ENCODE measurements around the gene PSMD11. TPM values are rescaled to one million over a fixed set of nuclear protein-coding genes. Genes with fewer than 3 reads are reported as not detected.

PSMD11 gene
- polyA plus RNA-seq, 1 donor = 128 TPM

DNA sequence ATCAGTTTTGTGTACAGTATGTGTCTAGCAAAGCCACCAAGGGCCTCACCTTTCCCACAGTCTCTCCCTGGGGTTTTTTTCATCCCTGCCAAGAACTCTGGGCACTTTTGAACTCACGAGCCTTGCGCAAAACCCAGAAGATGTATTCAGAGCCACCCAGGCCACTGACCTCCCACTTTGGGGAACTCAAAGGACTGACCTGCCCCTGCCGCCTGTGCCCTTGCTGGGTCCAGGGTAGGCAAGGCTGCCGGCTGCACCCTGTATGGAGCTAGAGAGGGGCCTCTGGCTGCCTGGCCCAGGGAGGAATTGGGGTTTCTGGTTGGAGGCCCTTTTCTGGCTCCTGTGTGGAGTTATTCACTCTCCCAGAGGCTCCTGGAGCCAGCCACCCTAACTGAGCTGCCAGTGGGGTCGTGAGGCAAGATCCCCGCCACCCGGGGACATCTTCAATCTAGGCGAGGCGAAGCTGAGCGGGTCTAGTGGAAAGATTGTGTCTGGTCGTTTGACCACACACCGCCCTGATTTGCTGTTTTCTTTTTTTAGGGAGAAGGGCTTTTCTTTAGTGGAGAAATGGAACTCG, 44.4 kb downstream of the PSMD11 start:
- no peak for DNase-seq

DNA sequence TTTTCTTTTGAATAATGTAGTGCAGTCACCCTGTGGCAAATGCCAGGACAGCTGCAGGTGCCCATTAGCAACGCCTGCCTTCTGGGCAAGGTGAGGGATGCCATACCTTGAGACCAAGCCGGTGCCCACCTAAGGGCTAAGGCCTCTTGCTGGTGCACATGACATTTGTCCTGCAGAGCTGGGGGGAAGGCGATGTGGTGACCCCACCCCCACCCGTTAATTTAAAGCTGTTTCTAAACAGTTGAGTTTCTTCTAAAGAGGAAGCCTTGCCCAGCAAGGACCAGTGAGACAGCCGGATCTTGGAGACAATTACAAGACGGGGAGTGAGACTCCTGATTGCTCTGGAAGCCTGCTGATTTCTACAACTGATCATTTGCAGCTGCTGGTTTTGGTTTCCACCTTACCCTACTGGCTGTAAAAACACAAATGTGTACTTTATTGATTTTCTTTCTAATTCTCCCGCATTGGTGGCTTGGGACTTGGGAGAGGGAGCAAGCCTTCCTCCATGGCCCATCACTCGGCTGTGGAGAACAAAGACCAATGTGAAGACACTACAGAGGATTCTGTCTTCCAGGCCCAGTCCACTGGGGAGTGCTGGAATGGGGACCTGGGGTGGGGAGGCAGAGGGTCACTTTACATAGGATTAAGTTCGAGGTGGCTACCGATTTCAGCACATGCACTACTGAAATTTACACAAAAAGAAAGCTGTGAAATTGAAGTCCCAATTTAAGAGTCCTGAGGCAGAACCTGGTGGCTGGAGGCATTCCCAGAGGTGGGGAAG, 45.2 kb downstream of the PSMD11 start:
- DNase-seq = no peak

- no peak for DNase-seq
Observed at GRCh38 chr17:32490101-32490482, 45.8 kb downstream of the PSMD11 start.

DNA sequence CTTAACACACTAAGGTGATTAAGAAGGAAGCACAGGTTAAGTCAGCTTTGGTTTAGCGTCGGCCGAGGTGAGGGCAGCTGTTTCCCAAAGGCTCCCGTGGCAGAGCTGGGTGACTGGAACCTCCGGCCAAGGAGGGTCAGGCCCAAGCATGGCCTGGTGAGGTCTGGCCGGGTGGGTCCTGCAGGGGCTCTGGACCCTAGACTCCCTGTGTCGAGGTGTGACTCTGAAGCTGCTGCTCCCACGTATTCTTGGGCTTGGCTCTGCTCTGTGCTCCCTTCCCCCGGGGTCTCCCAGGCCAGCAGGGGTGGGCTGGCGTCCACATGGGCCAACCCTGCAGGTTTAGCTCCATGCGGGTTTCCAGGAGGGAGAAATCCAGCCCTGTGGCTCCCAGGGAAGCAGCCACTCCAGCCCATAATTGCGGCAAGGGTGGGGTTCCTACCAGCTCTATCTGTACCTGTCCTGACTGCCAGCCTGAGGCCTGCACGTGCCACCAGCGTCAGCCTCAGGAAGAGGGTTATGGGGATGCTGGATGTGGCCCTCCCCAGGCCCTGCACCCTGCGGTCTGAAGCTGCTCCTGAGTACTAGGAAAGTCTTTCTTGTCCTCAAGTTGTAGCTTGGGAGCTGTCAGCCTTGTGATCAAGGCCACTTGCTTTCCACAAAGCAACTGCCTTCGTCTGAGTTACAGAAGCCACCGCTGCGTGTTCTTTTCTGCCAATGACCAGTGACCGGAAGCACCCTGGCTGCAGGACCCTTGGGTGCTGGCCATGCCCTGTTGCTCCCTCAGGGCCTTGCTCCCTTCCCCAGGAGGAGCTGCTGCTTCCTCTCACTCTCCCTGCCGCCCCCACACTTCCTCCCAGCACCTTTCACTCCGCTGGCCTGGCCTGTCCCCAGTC, 47.3 kb downstream of the PSMD11 start:
- DNase-seq = no peak

- no peak for DNase-seq
Observed at GRCh38 chr17:32492264-32492589, 47.9 kb downstream of the PSMD11 start.

DNA sequence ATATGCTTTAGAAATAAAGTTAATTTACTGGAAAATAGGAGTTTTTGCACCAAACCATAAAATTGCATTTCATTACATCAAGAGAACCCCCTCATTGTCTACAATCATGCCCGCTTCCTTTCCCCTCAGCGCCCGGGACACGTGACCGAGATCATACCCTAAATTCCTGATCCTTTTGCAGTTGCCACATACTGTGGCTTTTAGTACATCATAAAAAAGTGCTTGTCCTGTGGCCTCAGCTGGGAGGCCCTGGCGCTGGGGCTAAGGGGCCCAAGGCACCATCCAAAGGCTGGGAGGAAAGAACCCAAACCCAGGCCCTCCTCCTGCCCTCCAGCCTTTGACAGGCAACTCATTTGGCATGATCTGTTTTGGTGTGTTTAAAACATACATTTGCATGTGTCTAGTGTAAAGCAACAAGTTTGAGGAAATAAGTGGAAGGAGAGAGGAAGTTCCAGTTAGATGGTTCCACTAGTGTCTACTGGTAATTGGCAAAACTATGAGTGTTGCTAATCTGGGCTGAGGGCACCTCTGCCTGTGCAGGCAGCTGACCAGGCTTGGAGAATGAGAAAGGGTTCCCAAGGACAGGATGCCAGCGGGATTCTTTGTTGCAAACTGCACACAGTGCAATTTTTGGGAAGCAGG, 48.5 kb downstream of the PSMD11 start:
- DNase-seq = no peak

- DNase-seq = no peak
Observed at GRCh38 chr17:32493571-32493970, 49.3 kb downstream of the PSMD11 start.

DNA sequence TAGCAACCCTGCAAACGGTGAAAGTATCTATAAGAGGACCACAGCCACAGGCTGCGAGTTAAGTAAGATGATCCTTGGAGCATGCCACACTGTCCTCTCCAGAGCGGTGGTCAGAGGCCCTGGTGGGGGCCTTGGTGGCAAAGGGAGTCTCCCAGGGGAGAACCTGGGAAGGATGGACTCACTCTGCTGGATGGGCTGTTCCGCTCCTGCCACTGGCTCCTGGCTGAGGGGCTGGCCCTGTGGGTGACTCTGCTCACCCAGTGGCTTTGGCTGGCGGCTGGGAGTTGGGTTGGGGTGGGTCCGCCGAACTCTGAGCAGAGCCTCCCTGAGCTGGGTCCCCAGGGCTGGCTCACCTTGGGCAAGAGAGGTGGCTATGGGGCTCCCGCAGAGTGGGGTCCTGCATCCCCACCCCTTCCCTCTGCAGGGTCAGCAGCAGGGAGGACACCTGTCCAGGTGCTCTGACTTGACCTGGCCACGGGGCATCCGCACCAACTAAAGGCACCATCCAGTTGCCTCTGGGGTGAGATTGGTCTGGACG, 49.7 kb downstream of the PSMD11 start:
- DNase-seq = no peak

GRCh38 chr17:32494621-32495358, 50.5 kb downstream of the PSMD11 start:
- no peak for DNase-seq

DNA sequence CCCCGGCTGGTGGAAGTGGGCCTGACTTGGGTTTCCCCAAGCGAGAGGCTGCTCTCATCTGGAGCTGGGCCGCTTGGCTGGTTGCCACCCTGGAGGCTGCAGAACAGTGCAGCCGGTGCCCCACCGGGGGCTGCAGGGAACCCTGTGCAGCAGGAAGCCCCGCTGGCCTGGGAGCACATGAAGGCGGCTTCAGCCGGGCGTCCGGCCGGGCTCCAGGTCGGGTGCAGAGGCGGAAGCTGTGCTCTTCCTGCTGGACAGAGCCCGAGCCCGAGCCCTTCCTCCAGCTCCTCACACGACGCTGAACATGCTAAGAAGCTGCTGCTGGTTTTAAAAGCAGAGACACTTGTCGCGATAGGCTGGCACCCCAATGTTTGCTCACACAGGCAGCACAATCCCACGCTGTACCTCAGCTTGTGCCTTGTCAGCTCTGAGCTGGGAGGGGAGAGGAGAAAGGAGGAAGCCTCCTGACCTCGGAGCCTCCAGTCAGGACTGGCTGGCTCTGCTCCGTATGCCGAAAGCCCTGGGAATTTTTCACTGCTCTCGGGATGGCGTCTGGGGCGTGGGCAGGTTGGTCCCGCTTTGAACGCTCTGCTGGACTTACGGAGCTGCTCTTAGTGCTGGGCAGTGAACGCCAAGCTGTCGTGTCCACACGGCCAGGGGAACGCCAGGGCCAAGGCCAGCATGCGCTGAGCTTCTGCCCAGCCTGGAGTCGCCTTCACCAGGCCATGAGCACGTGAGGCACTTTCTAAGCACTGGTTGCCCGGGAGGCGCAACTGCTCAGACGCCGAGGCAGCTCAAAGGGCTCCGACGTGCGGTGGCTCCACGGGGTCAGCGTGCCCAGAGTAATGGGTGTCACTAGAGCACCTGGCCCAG, 51.3 kb downstream of the PSMD11 start:
- DNase-seq = no peak

GRCh38 chr17:32496395-32497073, 52.2 kb downstream of the PSMD11 start:
- DNase-seq = no peak

GRCh38 chr17:32497431-32498205, 53.3 kb downstream of the PSMD11 start:
- DNase-seq = no peak

- no peak for DNase-seq
Observed at GRCh38 chr17:32498391-32498790, 54.1 kb downstream of the PSMD11 start.

DNA sequence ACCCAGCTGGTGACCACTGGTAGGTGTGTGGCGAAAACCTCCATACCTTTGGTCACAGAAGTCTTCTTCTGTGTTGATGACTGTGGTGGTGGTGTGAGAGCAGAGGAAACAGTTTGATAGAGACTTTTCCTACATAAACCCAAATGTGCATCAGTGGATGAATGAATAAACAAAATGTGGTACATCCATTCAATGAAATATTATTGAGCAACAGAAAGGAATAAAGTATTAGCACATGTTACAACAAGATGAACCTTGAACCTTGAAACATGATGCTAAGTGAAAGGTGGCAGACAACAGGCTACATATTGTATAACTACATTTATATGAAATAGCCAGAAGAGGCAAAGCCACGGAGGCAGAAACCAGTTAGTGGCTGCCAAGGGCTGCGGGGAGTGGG, 57.7 kb downstream of the PSMD11 start:
- no peak for DNase-seq

DNA sequence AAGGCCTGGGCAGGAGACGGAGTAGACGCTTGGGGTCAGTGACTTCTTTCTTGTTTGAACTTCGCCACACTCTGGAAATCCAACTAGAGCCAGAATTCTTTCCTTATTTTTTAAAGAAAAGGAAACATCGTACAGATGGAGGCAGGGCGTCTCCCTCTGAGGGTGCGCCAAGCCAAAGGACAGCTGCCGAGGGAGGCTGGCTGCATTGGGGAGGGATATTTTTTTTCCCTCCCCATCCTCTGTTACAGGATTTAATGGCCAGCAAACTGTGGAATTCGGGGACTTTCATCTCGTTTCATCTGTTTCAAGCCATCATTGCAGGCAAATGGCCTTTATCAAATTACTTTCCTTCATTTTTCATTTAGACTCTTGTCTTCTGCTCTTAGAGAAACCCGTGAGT, 58.4 kb downstream of the PSMD11 start:
- no peak for DNase-seq

DNA sequence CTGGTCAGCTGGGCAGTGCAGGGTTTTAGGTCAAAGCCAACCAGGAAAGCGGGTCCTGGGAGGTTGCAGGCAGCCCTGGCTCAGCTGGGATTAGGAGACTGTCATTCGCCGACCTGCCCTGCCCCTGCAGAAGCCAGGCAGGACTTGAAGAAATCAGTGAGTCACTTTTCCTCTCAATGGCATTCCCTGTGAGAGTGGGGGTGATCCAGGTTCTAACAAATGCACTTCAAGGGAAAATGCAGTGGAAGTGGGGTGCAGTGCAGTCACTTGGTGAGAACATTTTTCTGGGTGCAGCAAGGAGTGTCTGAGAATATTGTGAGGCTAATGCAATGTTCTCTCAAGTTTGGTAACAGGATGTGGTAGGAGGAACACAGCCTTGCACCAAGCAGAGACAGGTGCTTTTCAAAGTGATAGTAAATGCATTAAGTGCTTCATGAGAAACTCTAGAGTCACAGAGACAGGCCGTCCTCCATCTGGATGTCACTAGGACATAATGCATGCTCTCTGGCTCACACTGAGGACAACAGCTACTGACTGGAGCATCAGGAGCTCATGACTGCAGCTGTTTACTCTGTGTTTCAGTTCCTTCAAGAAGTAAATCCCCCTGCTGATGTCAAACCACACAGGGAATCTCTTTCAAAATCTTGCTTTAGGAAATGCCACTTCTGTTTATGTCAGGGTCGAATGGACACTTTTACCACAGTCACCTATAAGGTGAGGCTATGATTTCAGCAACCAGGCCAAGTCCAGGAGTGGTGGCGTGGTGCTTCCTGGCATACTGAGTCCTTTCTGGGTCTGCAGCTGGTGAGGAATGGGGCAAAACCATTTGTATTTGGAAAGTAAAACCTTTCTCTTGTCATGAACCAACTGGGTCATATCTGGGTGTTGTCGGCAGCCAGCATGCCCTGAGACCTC, 59.2 kb downstream of the PSMD11 start:
- DNase-seq = no peak

- no peak for DNase-seq
Observed at GRCh38 chr17:32504166-32504990, 60.1 kb downstream of the PSMD11 start.
